ENCODE data around the gene YBEY.
A peak's percentile ranks its signal among the peaks of the same experiment; 100 is the strongest.
"Not testable (repeated sequence)": the region's sequence is repeated elsewhere in the genome, so short reads cannot be mapped to it uniquely, and the experiment has no call there.

Gene YBEY

GRCh38 chr21:46285761-46286647, at the start of gene YBEY:
TSS of gene YBEY (plus strand) at chr21:46286342. CDS start at chr21:46286914, 572 bp downstream.
- DNase-seq (ENCODE audit: low read depth): peak; percentile 42

- no peak for DNase-seq (ENCODE audit: low read depth)
These were observed 48.7 kb upstream of the YBEY start for GRCh38 chr21:46237474-46237873.

- DNase-seq (ENCODE audit: low read depth): no peak
These were observed 46.3 kb upstream of the YBEY start for GRCh38 chr21:46239817-46240325.

- not testable (repeated sequence) for DNase-seq (ENCODE audit: low read depth)
These were observed 44.6 kb upstream of the YBEY start for GRCh38 chr21:46241577-46241976.

- DNase-seq (ENCODE audit: low read depth): no peak
These were observed 42.8 kb upstream of the YBEY start for GRCh38 chr21:46243325-46243724.

- no peak for DNase-seq (ENCODE audit: low read depth)
These were observed 42.2 kb upstream of the YBEY start for GRCh38 chr21:46243960-46244361.

GRCh38 chr21:46244602-46245001, 41.5 kb upstream of the YBEY start:
- no peak for DNase-seq (ENCODE audit: low read depth)

GRCh38 chr21:46245213-46245915, 40.8 kb upstream of the YBEY start:
- DNase-seq (ENCODE audit: low read depth): no peak

- DNase-seq (ENCODE audit: low read depth): no peak
These were observed 39.8 kb upstream of the YBEY start for GRCh38 chr21:46246345-46246744.

GRCh38 chr21:46247699-46248421, 38.3 kb upstream of the YBEY start:
- DNase-seq (ENCODE audit: low read depth): no peak

GRCh38 chr21:46248422-46248782, 37.7 kb upstream of the YBEY start:
- no peak for DNase-seq (ENCODE audit: low read depth)

GRCh38 chr21:46248827-46249226, 37.3 kb upstream of the YBEY start:
- DNase-seq (ENCODE audit: low read depth): no peak

GRCh38 chr21:46250146-46250725, 35.9 kb upstream of the YBEY start:
- no peak for DNase-seq (ENCODE audit: low read depth)

GRCh38 chr21:46252840-46253239, 33.3 kb upstream of the YBEY start:
- DNase-seq (ENCODE audit: low read depth): no peak

- DNase-seq (ENCODE audit: low read depth): no peak
These were observed 32.5 kb upstream of the YBEY start for GRCh38 chr21:46253610-46254124.

- no peak for DNase-seq (ENCODE audit: low read depth)
These were observed 31.8 kb upstream of the YBEY start for GRCh38 chr21:46254208-46254975.

- DNase-seq (ENCODE audit: low read depth): no peak
These were observed 31.0 kb upstream of the YBEY start for GRCh38 chr21:46255166-46255565.

GRCh38 chr21:46255758-46256337, 30.3 kb upstream of the YBEY start:
- DNase-seq (ENCODE audit: low read depth): no peak

GRCh38 chr21:46256501-46256994, 29.6 kb upstream of the YBEY start:
- no peak for DNase-seq (ENCODE audit: low read depth)

GRCh38 chr21:46264046-46264689, 22.0 kb upstream of the YBEY start:
- DNase-seq (ENCODE audit: low read depth): no peak

Measured in non-pigmented ciliary epithelial cell (primary cell).